Testis (tissue), 3 donors: Measurements from ENCODE around the gene PRKAG1. TPM values are rescaled to one million over a fixed set of nuclear protein-coding genes. Genes with fewer than 3 reads are reported as not detected.

Experiments
- DNase-seq: peaks from one replicate; pipeline ENCODE4 v3.0.0-alpha.2; 2019
- H3K27ac ChIP-seq, 2 donors: fragments of 200-600 bp; sonication (generic); one replicate each; pipeline ENCODE4 v1.5.1; 2019
- H3K27me3 ChIP-seq: fragments of 200-600 bp; sonication (generic); one replicate; pipeline ENCODE4 v1.5.1; 2019
- H3K36me3 ChIP-seq: fragments of 200-600 bp; sonication (generic); one replicate; pipeline ENCODE4 v1.5.1; 2017; ENCODE audit warnings: low read depth; ENCODE audit errors: missing control alignments
- H3K4me1 ChIP-seq: fragments of 200-600 bp; sonication (generic); one replicate; pipeline ENCODE4 v1.5.1; 2019
- H3K4me3 ChIP-seq, 2 donors: fragments of 200-600 bp; sonication (generic); one replicate each; pipeline ENCODE4 v1.5.1; 2017 to 2019
- H3K9me3 ChIP-seq: fragments of 200-600 bp; sonication (generic); one replicate; pipeline ENCODE4 v1.5.1; 2017
- CTCF ChIP-seq, 3 experiments: fragments of 450-650 bp in 2 of 3; fragments of 200-600 bp in 1 of 3; sonication (generic) in 1 of 3; IDR thresholded peaks; one replicate each; pipeline ENCODE4 v1.5.1; 2016 to 2019; ENCODE audit warnings: antibody characterized with exemption in 3 of 3, mild to moderate bottlenecking in 2 of 3, moderate library complexity in 1 of 3
- POLR2A ChIP-seq: fragments of 450-650 bp; IDR thresholded peaks from one replicate; pipeline ENCODE4 v1.6.1; 2017; ENCODE audit warnings: antibody characterized with exemption, mild to moderate bottlenecking, moderate library complexity
- WGBS, 2 donors: methylation state at CpG; one replicate each; pipeline ENCODE4 v1.1.5; 2018; 5-methylcytosine and 5-hydroxymethylcytosine counted together
- intact Hi-C: fragments of 100-400 bp; cut with DNase I; formaldehyde crosslinking; loops from one replicate; pipeline ENCODE4 v1.15.1; 2023; ENCODE audit warnings: low total_unique reads
- polyA plus RNA-seq: library from polyadenylated mRNA; stranded (reverse); fragments of 350-450 nt; fragmentation: Illumina TruSeq; extraction: RNeasy Lipid Tissue Mini Kit (QIAGEN cat#74804); gene quantifications from one replicate; pipeline ENCODE4 v1.2.3, GENCODE V29; 2014; ENCODE audit warnings: low read depth, low replicate concordance; ENCODE audit not compliant: insufficient read depth
- total RNA-seq, 2 donors: library from RNA; depleted of rRNA; stranded (reverse); fragments of >200 nt; gene quantifications; one replicate each; pipeline ENCODE4 v1.2.3, GENCODE V29; 2016

Gene PRKAG1
- total and polyA plus RNA-seq, 3 donors from 2014 or later = 52.7 to 80.7 (median 59.6) TPM

GRCh38 chr12:48967991-48968390 lies 50.6 kb downstream of the PRKAG1 start:
- Histone ChIP-seq H3K4me1 (peaks cover 12% of the 10 kb centered on the region), H3K36me3 (no peaks in the 10 kb centered on the region), H3K9me3 (no peaks in the 10 kb centered on the region), H3K27me3 (no peaks in the 10 kb centered on the region), H3K4me3 (no peak overlapping the region), H3K27ac (no peak overlapping the region)
- WGBS, 2 donors = 79% methylated on average over 7 of the region's 7 CpGs
- TF ChIP-seq CTCF (IDR thresholded peaks at IDR 0.05) = no peak
- no peak for TF ChIP-seq POLR2A
- intact Hi-C loops = no loop called here
- no peak for DNase-seq

GRCh38 chr12:48966177-48966895 lies 52.2 kb downstream of the PRKAG1 start:
- no peak overlapping the region for H3K4me3 ChIP-seq
- no peaks in the 10 kb centered on the region for H3K27me3 ChIP-seq
- H3K4me1 ChIP-seq = peaks cover 6% of the 10 kb centered on the region
- DNase-seq = no peak
- H3K9me3 ChIP-seq = no peaks in the 10 kb centered on the region
- no peaks in the 10 kb centered on the region for H3K36me3 ChIP-seq
- 56 to 100% methylated on average over 1 to 20 of the region's 20 CpGs for whole genome bisulfite sequencing, 2 donors
- intact Hi-C loops = no loop called here
- no peak for TF ChIP-seq CTCF (IDR thresholded peaks at IDR 0.05)
- no peak for TF ChIP-seq POLR2A
- H3K27ac ChIP-seq = no peak overlapping the region

- no peaks in the 10 kb centered on the region for H3K9me3 ChIP-seq
- intact Hi-C loops = no loop called here
- no peaks in the 10 kb centered on the region for H3K4me1 ChIP-seq
- no peak for TF ChIP-seq CTCF (IDR thresholded peaks at IDR 0.05)
- no peak for TF ChIP-seq POLR2A
- H3K27me3 ChIP-seq = no peaks in the 10 kb centered on the region
- no peaks in the 10 kb centered on the region for H3K36me3 ChIP-seq
- DNase-seq = no peak
- H3K4me3 ChIP-seq = no peak overlapping the region
- H3K27ac ChIP-seq = no peak overlapping the region
These were observed 53.2 kb downstream of the PRKAG1 start for GRCh38 chr12:48965298-48965838.

GRCh38 chr12:48961801-48962200 lies 56.8 kb downstream of the PRKAG1 start:
- intact Hi-C loops = no loop called here
- H3K4me3 ChIP-seq = no peak overlapping the region
- TF ChIP-seq POLR2A (no peak), CTCF (IDR thresholded peaks at IDR 0.05) (no peak)
- H3K9me3 ChIP-seq = no peaks in the 10 kb centered on the region
- no peaks in the 10 kb centered on the region for H3K27me3 ChIP-seq
- peaks cover 4% of the 10 kb centered on the region for H3K4me1 ChIP-seq
- no peaks in the 10 kb centered on the region for H3K36me3 ChIP-seq
- no peak overlapping the region for H3K27ac ChIP-seq
- DNase-seq = no peak

- intact Hi-C loops = no loop called here
- Histone ChIP-seq H3K4me3 (no peak overlapping the region), H3K27me3 (no peaks in the 10 kb centered on the region), H3K4me1 (peaks cover 4% of the 10 kb centered on the region), H3K27ac (no peak overlapping the region), H3K36me3 (no peaks in the 10 kb centered on the region), H3K9me3 (no peaks in the 10 kb centered on the region)
- 57 to 66% methylated on average over 3 to 4 of the region's 4 CpGs for WGBS, 2 donors
- no peak for TF ChIP-seq CTCF (IDR thresholded peaks at IDR 0.05)
- TF ChIP-seq POLR2A = no peak
- no peak for DNase-seq
These were observed 57.2 kb downstream of the PRKAG1 start for GRCh38 chr12:48961331-48961730.
